Urinary bladder (tissue), 4 donors: ENCODE data around the gene NUP98. TPM values are rescaled to one million over a fixed set of nuclear protein-coding genes. Genes with fewer than 3 reads are reported as not detected.

Source experiments
- DNase-seq: peaks from one replicate; pipeline ENCODE4 v3.0.0-alpha.2; 2015; ENCODE audit errors: extremely low spot score
- H3K27ac ChIP-seq: one replicate; pipeline ENCODE4 v1.5.1; 2013; ENCODE audit warnings: low read depth, mild to moderate bottlenecking, moderate library complexity
- H3K36me3 ChIP-seq: one replicate; pipeline ENCODE4 v1.6.1; 2013; ENCODE audit warnings: mild to moderate bottlenecking, moderate library complexity; ENCODE audit not compliant: insufficient read depth
- H3K4me1 ChIP-seq: one replicate; pipeline ENCODE4 v1.6.1; 2013; ENCODE audit warnings: mild to moderate bottlenecking, moderate library complexity; ENCODE audit not compliant: insufficient read depth
- H3K4me3 ChIP-seq: one replicate; pipeline ENCODE4 v1.5.1; 2013; ENCODE audit warnings: low read depth, low read length
- WGBS: extraction: QIAGEN DNeasy Blood & Tissue Kit; methylation state at CpG from one replicate; pipeline ENCODE4 v1.1.7; 2013; 5-methylcytosine and 5-hydroxymethylcytosine counted together
- polyA plus RNA-seq: library from polyadenylated mRNA; stranded (reverse); fragments of 200-250 nt; gene quantifications from one replicate; pipeline ENCODE4 v1.2.3, GENCODE V29; 2013
- total RNA-seq: library from RNA; depleted of rRNA; stranded (reverse); fragments of >200 nt; gene quantifications from one replicate; pipeline ENCODE4 v1.2.3, GENCODE V29; 2014
- donor health status: healthy with polysubstance abuse.
- donor health status: healthy.

NUP98 gene
- total and polyA plus RNA-seq, 2 donors = 41.8 to 105 TPM

DNA sequence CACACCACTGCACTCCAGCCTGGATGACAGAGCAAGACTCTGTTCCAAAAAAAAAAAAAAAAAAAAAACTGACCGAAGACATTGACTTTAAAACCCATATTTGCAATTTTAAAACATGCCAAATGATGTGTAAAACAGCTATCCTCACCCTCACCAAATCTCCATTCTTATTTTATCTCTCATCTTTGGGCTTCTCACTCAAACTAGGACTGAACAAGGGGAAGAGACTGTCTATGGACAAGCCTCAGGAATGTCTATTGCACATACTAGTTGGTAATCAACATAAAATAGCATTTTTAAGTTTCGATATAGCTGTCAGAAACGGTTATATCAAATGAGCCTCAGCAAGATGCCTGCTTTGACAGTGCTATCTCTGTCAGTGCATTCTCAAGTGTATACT lies 118.3 kb downstream of the NUP98 start:
- H3K36me3 ChIP-seq = peaks cover 13% of the 10 kb centered on the region
- H3K4me3 ChIP-seq = no peak overlapping the region
- DNase-seq = no peak
- WGBS = 97% methylated on average over 3 of the region's 3 CpGs
- no peaks in the 10 kb centered on the region for H3K4me1 ChIP-seq
- H3K27ac ChIP-seq = no peak overlapping the region

DNA sequence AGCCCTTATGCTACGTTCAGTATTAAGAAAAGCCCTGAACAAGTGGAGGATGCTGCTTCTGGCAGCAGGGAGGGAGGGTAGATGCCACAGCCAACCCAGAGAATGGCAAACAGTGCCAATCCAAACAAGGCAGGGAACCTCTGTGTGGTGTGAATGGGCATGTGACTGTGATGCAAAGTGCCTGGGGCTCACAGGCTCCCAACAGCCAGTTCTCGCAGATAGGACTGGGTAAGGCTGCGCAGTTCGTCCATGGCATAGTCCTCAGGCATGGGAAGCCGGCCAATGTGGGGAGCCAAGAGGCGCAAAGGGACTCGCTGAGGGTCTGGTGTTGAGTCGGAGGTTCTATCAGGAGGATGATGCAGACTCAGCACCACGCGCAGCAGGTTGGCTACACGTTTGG lies 121.4 kb downstream of the NUP98 start:
- Histone ChIP-seq H3K27ac (no peak overlapping the region), H3K4me3 (no peak overlapping the region), H3K4me1 (no peaks in the 10 kb centered on the region), H3K36me3 (peaks cover 10% of the 10 kb centered on the region)
- DNase-seq = no peak
- 96% methylated on average over 11 of the region's 11 CpGs for WGBS

GRCh38 chr11:3674189-3674588 lies 123.2 kb downstream of the NUP98 start:
- Histone ChIP-seq H3K4me3 (no peak overlapping the region), H3K36me3 (peaks cover 9% of the 10 kb centered on the region), H3K27ac (no peak overlapping the region), H3K4me1 (no peaks in the 10 kb centered on the region)
- WGBS = 100% methylated on average over 1 of the region's 1 CpG
- no peak for DNase-seq

- H3K4me3 ChIP-seq = no peak within 1 kb of the TSS
- no peak within 1 kb of the TSS for H3K27ac ChIP-seq
- H3K36me3 ChIP-seq = peaks cover 8% of the 10 kb centered on the region
- no peaks in the 10 kb centered on the region for H3K4me1 ChIP-seq
- 65% methylated on average over 9 of the region's 9 CpGs for WGBS
- no peak for DNase-seq
Measured at GRCh38 chr11:3671334-3672254, 125.8 kb downstream of the NUP98 start, which contains the start of gene CHRNA10. Gene CHRNA10, minus strand, starts transcription at chr11:3671384. Its CDS starts 72 bp downstream, at chr11:3671312.

- WGBS = 91% methylated on average over 5 of the region's 5 CpGs
- Histone ChIP-seq H3K27ac (no peak overlapping the region), H3K36me3 (peaks cover 6% of the 10 kb centered on the region), H3K4me3 (no peak overlapping the region), H3K4me1 (no peaks in the 10 kb centered on the region)
- DNase-seq = no peak
Measured at GRCh38 chr11:3669742-3670183, 127.6 kb downstream of the NUP98 start.

GRCh38 chr11:3669128-3669527 lies 128.2 kb downstream of the NUP98 start:
- WGBS = 95% methylated on average over 7 of the region's 7 CpGs
- no peaks in the 10 kb centered on the region for H3K4me1 ChIP-seq
- H3K36me3 ChIP-seq = peaks cover 6% of the 10 kb centered on the region
- H3K27ac ChIP-seq = no peak overlapping the region
- no peak for DNase-seq
- H3K4me3 ChIP-seq = no peak overlapping the region

- Histone ChIP-seq H3K27ac (no peak overlapping the region), H3K4me3 (no peak overlapping the region), H3K36me3 (peaks cover 6% of the 10 kb centered on the region), H3K4me1 (no peaks in the 10 kb centered on the region)
- no peak for DNase-seq
- 97% methylated on average over 89 of the region's 89 CpGs for WGBS
Measured at GRCh38 chr11:3667149-3668035, 130.0 kb downstream of the NUP98 start.

- Histone ChIP-seq H3K4me3 (no peak overlapping the region), H3K36me3 (peaks cover 6% of the 10 kb centered on the region), H3K4me1 (no peaks in the 10 kb centered on the region), H3K27ac (no peak overlapping the region)
- no peak for DNase-seq
- 96% methylated on average over 17 of the region's 17 CpGs for WGBS
Measured at GRCh38 chr11:3666023-3666530, 131.3 kb downstream of the NUP98 start.

DNA sequence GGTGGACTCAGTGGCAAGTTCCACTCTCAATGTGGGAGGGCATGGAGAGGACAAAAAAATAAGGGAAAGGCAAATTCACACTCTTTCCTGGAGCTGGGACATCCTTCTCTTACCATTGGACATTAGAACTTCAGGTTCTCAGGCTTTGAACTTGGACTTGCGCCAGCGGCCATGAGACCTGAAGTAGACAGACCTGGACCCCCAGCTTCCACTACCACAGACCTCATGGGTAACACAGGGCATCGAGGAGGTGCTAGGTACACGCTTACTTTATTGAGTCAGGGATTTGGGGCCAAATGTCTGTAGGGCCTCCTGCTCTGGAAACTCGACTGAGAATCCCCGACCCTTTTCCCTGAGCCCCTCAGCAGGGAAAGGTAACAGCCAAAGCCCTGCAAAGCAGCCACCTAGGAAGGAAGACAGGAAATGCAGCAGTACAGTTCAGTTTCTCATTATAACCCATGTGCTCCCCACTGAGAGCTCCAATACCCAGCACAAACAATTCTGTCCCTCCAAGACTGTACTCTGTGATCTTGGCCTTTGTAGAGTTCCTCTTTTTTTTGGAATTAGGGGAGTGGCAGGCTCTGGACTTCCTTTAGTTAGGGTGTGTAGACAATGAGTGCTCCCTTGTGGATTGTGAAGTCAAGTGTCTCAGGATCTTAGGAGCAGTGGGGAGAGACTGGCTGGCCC lies 131.9 kb downstream of the NUP98 start:
- 93% methylated on average over 6 of the region's 6 CpGs for WGBS
- DNase-seq = no peak
- Histone ChIP-seq H3K27ac (no peak overlapping the region), H3K36me3 (peaks cover 6% of the 10 kb centered on the region), H3K4me1 (no peaks in the 10 kb centered on the region), H3K4me3 (no peak overlapping the region)

DNA sequence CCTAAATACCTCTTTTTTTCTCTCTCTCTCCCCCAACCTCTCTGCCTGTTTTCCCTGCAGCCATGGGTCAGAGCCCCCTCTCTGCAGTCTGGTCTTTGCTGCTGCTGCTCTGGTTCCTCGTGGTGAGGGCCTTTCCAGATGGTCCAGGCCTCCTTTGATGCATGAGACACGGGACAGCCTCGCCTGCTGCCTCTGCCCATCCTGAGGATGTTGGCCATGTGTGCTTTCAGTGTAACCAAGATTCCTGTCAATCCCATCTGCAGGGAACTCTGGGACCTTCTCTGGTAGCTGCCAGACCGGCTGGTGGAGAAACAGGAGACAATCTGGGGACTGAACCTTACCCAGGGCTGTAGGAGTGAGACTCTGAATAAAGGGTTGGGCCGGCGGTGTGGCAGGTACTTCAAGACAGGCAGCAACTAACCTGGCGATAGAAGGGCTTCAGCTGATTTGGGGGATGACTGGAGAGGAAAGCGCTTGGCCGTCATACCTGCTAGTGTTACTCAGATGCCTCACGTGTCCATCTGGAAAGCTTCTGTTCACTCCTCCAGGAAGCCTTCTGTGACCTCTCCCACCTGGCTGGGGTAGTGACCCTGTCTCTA lies 133.2 kb downstream of the NUP98 start:
- peaks cover 6% of the 10 kb centered on the region for H3K36me3 ChIP-seq
- WGBS = 89% methylated on average over 10 of the region's 10 CpGs
- no peak for DNase-seq
- no peaks in the 10 kb centered on the region for H3K4me1 ChIP-seq
- no peak overlapping the region for H3K4me3 ChIP-seq
- H3K27ac ChIP-seq = no peak overlapping the region

DNA sequence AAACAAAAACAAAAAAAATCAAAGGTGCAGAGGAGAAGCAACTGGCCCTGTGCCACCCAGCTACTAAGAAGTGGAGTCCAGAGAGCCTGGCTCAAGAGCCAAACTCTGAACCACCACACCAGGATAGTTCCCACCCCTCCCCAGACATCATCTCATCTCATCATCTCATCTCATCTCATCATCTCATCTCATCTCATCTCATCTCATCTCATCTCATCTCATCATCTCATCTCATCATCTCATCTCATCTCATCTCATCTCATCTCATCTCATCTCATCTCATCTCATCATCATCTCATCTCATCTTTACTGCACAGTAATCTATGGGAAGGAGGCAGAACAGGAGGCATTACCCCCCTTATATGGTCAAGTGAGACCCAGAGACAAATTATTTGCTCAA lies 134.5 kb downstream of the NUP98 start:
- no peak overlapping the region for H3K4me3 ChIP-seq
- H3K36me3 ChIP-seq = peaks cover 6% of the 10 kb centered on the region
- no peak for DNase-seq
- no peak overlapping the region for H3K27ac ChIP-seq
- no peaks in the 10 kb centered on the region for H3K4me1 ChIP-seq

GRCh38 chr11:3660960-3661359 lies 136.4 kb downstream of the NUP98 start:
- peaks cover 2% of the 10 kb centered on the region for H3K36me3 ChIP-seq
- DNase-seq = no peak
- 87% methylated on average over 2 of the region's 2 CpGs for WGBS
- H3K27ac ChIP-seq = no peak overlapping the region
- H3K4me1 ChIP-seq = no peaks in the 10 kb centered on the region
- no peak overlapping the region for H3K4me3 ChIP-seq
